ENCODE measurements around the gene MMP15. TPM values are rescaled to one million over a fixed set of nuclear protein-coding genes. Genes with fewer than 3 reads are reported as not detected.

The MMP15 gene
- total RNA-seq, 1 donor from 2014 or later: 7.2 TPM

DNA sequence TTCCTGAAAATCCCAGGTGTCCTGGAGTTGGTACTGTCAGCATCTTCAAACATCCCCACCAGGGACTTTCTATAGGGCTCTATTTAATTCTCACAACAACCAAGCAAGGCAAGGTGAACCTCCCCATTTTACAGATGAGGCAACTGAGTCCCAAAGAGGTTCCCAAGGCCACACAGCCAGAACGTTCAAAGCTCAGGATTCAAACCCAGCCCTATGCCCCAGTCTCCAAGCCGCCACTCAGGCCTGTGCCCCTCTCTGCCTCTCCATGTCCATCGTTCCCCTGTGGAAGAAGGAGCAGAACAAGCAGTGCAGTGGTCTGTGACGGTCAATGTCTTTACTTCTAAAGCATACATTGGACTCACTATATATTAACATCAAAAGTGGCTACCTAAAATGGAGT is 31.2 kb upstream of the MMP15 start:
- H3K4me3 ChIP-seq: no peak overlapping the region
- H3K27me3 ChIP-seq: no peaks in the 10 kb centered on the region
- no peak overlapping the region for H3K4me2 ChIP-seq
- H3K4me1 Mint-ChIP-seq: peaks cover 16% of the 10 kb centered on the region
- H3K79me2 ChIP-seq (ENCODE audit: low read depth): no peaks in the 10 kb centered on the region
- peaks cover 19% of the 10 kb centered on the region for H4K20me1 ChIP-seq (ENCODE audit: low read depth)
- peaks cover 4% of the 10 kb centered on the region for H3K4me1 ChIP-seq
- DNase-seq (ENCODE audit: low spot score): no peak
- H3K36me3 Mint-ChIP-seq: peaks cover 3% of the 10 kb centered on the region
- H3K9ac ChIP-seq: no peak overlapping the region
- peaks cover 4% of the 10 kb centered on the region for H3K27me3 Mint-ChIP-seq (ENCODE audit: insufficient read depth, low read depth)
- H3K9me3 ChIP-seq (ENCODE audit: low read depth): no peaks in the 10 kb centered on the region
- H2AFZ ChIP-seq (replicated peaks): no peak overlapping the region
- H3K27ac ChIP-seq: no peak overlapping the region
- peaks cover 2% of the 10 kb centered on the region for H3F3A ChIP-seq (ENCODE audit: low read depth)
- no peaks in the 10 kb centered on the region for H3K36me3 ChIP-seq
- TF ChIP-seq EZH2 (IDR thresholded peaks at IDR 0.05): no peak
- no peak for TF ChIP-seq EZH2phosphoT487 (IDR thresholded peaks at IDR 0.05)
- TF ChIP-seq, protein P1, sequence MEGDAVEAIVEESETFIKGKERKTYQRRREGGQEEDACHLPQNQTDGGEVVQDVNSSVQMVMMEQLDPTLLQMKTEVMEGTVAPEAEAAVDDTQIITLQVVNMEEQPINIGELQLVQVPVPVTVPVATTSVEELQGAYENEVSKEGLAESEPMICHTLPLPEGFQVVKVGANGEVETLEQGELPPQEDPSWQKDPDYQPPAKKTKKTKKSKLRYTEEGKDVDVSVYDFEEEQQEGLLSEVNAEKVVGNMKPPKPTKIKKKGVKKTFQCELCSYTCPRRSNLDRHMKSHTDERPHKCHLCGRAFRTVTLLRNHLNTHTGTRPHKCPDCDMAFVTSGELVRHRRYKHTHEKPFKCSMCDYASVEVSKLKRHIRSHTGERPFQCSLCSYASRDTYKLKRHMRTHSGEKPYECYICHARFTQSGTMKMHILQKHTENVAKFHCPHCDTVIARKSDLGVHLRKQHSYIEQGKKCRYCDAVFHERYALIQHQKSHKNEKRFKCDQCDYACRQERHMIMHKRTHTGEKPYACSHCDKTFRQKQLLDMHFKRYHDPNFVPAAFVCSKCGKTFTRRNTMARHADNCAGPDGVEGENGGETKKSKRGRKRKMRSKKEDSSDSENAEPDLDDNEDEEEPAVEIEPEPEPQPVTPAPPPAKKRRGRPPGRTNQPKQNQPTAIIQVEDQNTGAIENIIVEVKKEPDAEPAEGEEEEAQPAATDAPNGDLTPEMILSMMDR (IDR thresholded peaks at IDR 0.05): no peak
- H3K9me3 Mint-ChIP-seq: no peaks in the 10 kb centered on the region
- H3K4me3 Mint-ChIP-seq: no peak overlapping the region
- H3K27ac Mint-ChIP-seq: no peak overlapping the region

DNA sequence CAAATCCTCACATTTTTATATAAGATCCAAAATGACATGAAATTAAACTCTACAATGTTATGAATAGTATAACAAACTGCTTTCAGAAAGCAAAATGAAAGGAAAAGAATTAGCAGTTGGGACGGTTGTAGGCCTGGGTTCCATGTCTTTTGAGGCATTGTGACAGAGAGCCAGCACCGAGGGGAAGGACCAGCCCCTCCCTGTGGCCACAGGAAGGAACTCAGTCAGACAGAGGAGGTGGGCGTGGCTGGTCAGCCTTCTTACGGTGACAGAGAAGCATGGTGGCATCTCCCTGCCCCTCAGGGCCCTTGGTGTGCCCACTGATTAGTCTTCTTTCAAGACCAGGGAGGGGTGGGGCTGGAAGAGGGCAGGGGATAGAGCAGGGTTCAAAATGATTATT is 30.8 kb upstream of the MMP15 start:
- Mint-ChIP-seq H3K4me3 (no peak overlapping the region), H3K36me3 (peaks cover 3% of the 10 kb centered on the region), H3K4me1 (peaks cover 18% of the 10 kb centered on the region), H3K27ac (no peak overlapping the region), H3K9me3 (no peaks in the 10 kb centered on the region), H3K27me3 (ENCODE audit: insufficient read depth, low read depth) (peaks cover 5% of the 10 kb centered on the region)
- H3K9ac ChIP-seq: no peak overlapping the region
- H3K79me2 ChIP-seq (ENCODE audit: low read depth): no peaks in the 10 kb centered on the region
- H3F3A ChIP-seq (ENCODE audit: low read depth): peaks cover 6% of the 10 kb centered on the region
- peaks cover 8% of the 10 kb centered on the region for H3K4me1 ChIP-seq
- H2AFZ ChIP-seq (replicated peaks): no peak overlapping the region
- no peaks in the 10 kb centered on the region for H3K9me3 ChIP-seq (ENCODE audit: low read depth)
- H4K20me1 ChIP-seq (ENCODE audit: low read depth): peaks cover 23% of the 10 kb centered on the region
- H3K36me3 ChIP-seq: no peaks in the 10 kb centered on the region
- H3K27ac ChIP-seq: no peak overlapping the region
- DNase-seq (ENCODE audit: low spot score): peak; percentile 81
- no peak overlapping the region for H3K4me3 ChIP-seq
- no peak for TF ChIP-seq EZH2phosphoT487 (IDR thresholded peaks at IDR 0.05)
- TF ChIP-seq, protein P1 (IDR thresholded peaks at IDR 0.05): peak; percentile 62
- H3K4me2 ChIP-seq: no peak overlapping the region
- no peaks in the 10 kb centered on the region for H3K27me3 ChIP-seq

DNA sequence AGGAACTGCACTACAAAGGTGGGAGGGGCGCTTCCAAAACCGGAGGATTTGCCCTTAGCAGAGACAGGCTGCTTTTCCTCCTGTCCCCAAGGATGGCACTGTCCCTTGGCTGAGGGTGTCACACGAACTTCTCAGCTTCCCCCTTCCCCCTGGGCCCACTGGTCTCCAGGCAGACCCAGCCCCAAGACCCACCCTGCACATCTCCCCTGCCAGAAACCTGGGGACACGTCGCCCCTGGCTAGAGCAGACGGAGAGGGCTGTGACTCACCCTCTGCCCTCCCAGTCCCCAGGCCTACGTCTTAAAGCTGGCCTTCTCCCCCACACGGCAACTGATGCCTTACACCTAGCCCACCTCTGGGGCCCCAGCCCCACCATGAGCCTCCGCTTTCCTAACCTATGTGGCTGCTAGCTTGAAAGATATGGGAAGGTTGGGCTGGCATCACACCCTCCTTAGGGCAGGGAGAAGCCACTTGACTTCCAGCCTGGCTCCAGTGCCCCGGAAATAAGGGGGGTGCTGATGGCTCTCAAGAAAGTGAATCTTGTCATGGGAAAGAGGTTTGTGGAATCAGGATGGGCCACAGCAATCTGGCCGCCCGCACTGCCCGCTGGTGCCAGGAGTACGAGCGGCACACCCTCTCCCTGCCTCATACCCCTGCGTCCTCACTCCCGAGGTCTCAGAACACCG is 29.7 kb upstream of the MMP15 start:
- Histone ChIP-seq H4K20me1 (ENCODE audit: low read depth) (peaks cover 26% of the 10 kb centered on the region), H3K79me2 (ENCODE audit: low read depth) (no peaks in the 10 kb centered on the region), H2AFZ (replicated peaks) (no peak overlapping the region), H3K9me3 (ENCODE audit: low read depth) (no peaks in the 10 kb centered on the region), H3K27me3 (no peaks in the 10 kb centered on the region), H3K27ac (no peak overlapping the region), H3F3A (ENCODE audit: low read depth) (peaks cover 12% of the 10 kb centered on the region), H3K4me3 (no peak overlapping the region), H3K4me2 (no peak overlapping the region), H3K36me3 (no peaks in the 10 kb centered on the region), H3K4me1 (peaks cover 8% of the 10 kb centered on the region), H3K9ac (no peak overlapping the region)
- H3K27ac Mint-ChIP-seq: no peak overlapping the region
- no peak for TF ChIP-seq EZH2 (IDR thresholded peaks at IDR 0.05)
- TF ChIP-seq, protein P1 (IDR thresholded peaks at IDR 0.05): no peak
- no peak for TF ChIP-seq EZH2phosphoT487 (IDR thresholded peaks at IDR 0.05)
- DNase-seq (ENCODE audit: low spot score): no peak
- peaks cover 3% of the 10 kb centered on the region for H3K36me3 Mint-ChIP-seq
- H3K27me3 Mint-ChIP-seq (ENCODE audit: insufficient read depth, low read depth): peaks cover 5% of the 10 kb centered on the region
- no peak overlapping the region for H3K4me3 Mint-ChIP-seq
- H3K4me1 Mint-ChIP-seq: peaks cover 18% of the 10 kb centered on the region
- H3K9me3 Mint-ChIP-seq: no peaks in the 10 kb centered on the region

All from neural progenitor cell (in vitro differentiated cells).